Tibial artery (tissue), 4 donors: Measurements from ENCODE around the gene SHROOM3.

ENCODE experiments used
- DNase-seq, 2 donors: peaks; one replicate each; pipeline ENCODE4 v3.0.0-alpha.2; 2019
- H3K27ac ChIP-seq, 2 donors: fragments of 200-600 bp; sonication (generic) in 1 of 2; 1 replicate in 1 of 2; 2 replicates in 1 of 2; pipeline ENCODE4 v1.5.1; 2018 to 2019; ENCODE audit warnings: mild to moderate bottlenecking in 1 of 2
- H3K27me3 ChIP-seq, 2 donors: fragments of 200-600 bp; sonication (generic) in 1 of 2; one replicate each; pipeline versions ENCODE4 v1.5.1 to v1.6.0; 2016 to 2019
- H3K36me3 ChIP-seq, 3 donors: fragments of 200-600 bp; sonication (generic) in 2 of 3; one replicate each; pipeline ENCODE4 v1.5.1; 2016 to 2019; ENCODE audit warnings: mild to moderate bottlenecking in 2 of 3
- H3K4me1 ChIP-seq, 4 donors: fragments of 200-600 bp; sonication (generic) in 2 of 4; 1 replicate in 3 of 4; 2 replicates in 1 of 4; pipeline ENCODE4 v1.5.1; 2016 to 2019
- H3K4me3 ChIP-seq, 2 donors: fragments of 200-600 bp; sonication (generic) in 1 of 2; 1 replicate in 1 of 2; 2 replicates in 1 of 2; pipeline ENCODE4 v1.5.1; 2018 to 2019; ENCODE audit warnings: mild to moderate bottlenecking in 2 of 2
- H3K9me3 ChIP-seq, 3 donors: fragments of 200-600 bp; sonication (generic) in 1 of 3; one replicate each; pipeline ENCODE4 v1.5.1; 2016 to 2019
- CTCF ChIP-seq, 2 experiments: fragments of 200-600 bp in 1 of 2; fragments of 450-650 bp in 1 of 2; IDR thresholded peaks; one replicate each; pipeline ENCODE4 v1.5.1; 2017 to 2019; ENCODE audit warnings: antibody characterized with exemption in 2 of 2, mild to moderate bottlenecking in 1 of 2, moderate library complexity in 1 of 2
- intact Hi-C: fragments of 100-400 bp; cut with DNase I; formaldehyde crosslinking; loops from one replicate; pipeline ENCODE4 v1.15.0; 2023; ENCODE audit warnings: low total_unique reads

SHROOM3 gene

DNA sequence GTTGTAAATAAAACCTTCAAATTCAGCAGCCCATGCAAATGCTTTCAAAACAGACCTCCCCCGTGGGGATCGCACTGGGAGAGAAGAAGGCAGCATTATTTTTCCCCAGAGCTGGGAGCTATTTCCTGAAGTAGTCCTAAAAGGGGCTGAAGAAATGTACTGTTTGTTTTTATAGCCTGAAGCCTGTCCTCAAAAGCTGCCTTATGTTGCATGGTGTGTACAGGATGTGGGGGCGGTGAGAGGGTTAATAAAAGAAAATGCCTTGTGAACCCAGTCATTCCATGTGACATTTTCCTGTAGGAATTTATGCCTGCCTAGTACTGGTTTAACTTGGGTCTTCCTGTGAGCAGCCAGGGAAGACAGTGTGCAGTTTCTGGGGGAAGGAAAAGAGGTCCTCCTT, 318.8 kb downstream of the SHROOM3 start:
- peaks cover 0 to 79% (median 29%) of the 10 kb centered on the region in 4 donors for H3K4me1 ChIP-seq
- peaks cover 5 to 32% (median 16%) of the 10 kb centered on the region in 3 donors for H3K36me3 ChIP-seq
- no peak for DNase-seq
- peak overlapping the region; percentile 74 to 75 for H3K27ac ChIP-seq
- H3K9me3 ChIP-seq = no peaks in the 10 kb centered on the region
- TF ChIP-seq CTCF (IDR thresholded peaks at IDR 0.05) = no peak
- H3K27me3 ChIP-seq = no peaks in the 10 kb centered on the region
- intact Hi-C loops = loop anchor here (10.0 kb wide), 2 partner anchors 319 to 321 kb away; partner anchors contain the start of genes CCNI and SHROOM3
- H3K4me3 ChIP-seq = peak overlapping the region; percentile 19 to 38

- Histone ChIP-seq H3K4me3 (peak overlapping the region in 1 of 2 donors; percentile 38), H3K36me3 (peaks cover 5 to 33% (median 16%) of the 10 kb centered on the region in 3 donors), H3K27ac (peak overlapping the region; percentile 74 to 75), H3K9me3 (no peaks in the 10 kb centered on the region), H3K27me3 (no peaks in the 10 kb centered on the region), H3K4me1 (peaks cover 0 to 76% (median 28%) of the 10 kb centered on the region in 4 donors)
- DNase-seq = no peak
- intact Hi-C loops = loop anchor here (10.0 kb wide), 2 partner anchors 320 kb away; partner anchors contain the start of genes CCNI and SHROOM3
- no peak for TF ChIP-seq CTCF (IDR thresholded peaks at IDR 0.05)
These were observed 319.4 kb downstream of the SHROOM3 start for GRCh38 chr4:76754439-76754838.

DNA sequence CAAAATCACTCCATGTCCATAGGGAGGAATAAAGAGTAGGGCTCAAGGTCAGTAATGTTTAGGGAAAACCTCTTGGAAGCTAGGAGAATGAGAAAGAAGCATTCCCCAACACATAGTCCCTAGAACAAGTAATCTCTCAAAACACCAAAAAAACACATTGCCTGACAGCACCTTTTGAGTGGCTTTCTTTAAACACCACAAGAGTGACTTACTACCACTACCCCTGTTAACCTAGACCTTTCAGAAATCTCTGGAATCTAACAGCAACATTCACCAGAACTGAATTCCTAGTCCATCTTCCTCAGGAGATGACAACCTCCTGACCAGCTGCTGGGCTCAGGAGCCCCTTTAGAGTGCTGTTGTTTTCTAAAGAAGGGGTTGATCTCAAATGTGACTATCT, 320.7 kb downstream of the SHROOM3 start:
- TF ChIP-seq CTCF (IDR thresholded peaks at IDR 0.05) = no peak
- Histone ChIP-seq H3K4me1 (peaks cover 0 to 72% (median 28%) of the 10 kb centered on the region in 4 donors), H3K4me3 (no peak overlapping the region), H3K27ac (peak overlapping the region; percentile 74 to 75), H3K36me3 (peaks cover 12 to 46% (median 29%) of the 10 kb centered on the region in 3 donors), H3K9me3 (no peaks in the 10 kb centered on the region), H3K27me3 (no peaks in the 10 kb centered on the region)
- no peak for DNase-seq
- intact Hi-C loops = loop anchor here (10.0 kb wide), 2 partner anchors 319 to 321 kb away; partner anchors contain the start of genes CCNI and SHROOM3

DNA sequence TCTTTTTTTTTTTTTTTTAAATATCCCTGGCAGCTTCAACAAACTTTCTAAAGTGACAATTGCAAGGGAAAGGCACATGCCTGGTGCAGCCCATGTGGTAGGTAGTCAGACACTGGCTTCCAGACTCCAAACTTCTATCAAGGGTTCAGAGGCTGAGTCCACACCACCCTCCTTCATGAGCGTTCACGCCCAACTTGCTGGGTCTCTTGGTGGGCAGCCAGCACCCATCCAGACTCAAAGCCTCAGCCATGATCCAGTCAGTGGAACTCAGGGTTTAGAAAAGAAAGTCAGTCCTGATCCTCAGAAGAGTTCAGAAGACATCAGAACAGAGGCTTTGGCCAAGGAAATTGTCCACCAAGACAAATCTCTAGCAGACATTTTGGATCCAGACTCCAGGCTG, 321.4 kb downstream of the SHROOM3 start:
- H3K36me3 ChIP-seq = peaks cover 18 to 53% (median 35%) of the 10 kb centered on the region in 3 donors
- intact Hi-C loops = loop anchor here (10.0 kb wide), 2 partner anchors 318 to 322 kb away; partner anchors contain the start of genes CCNI and SHROOM3

GRCh38 chr4:76757418-76757939, 322.4 kb downstream of the SHROOM3 start:
- Histone ChIP-seq H3K4me3 (no peak overlapping the region), H3K27ac (peak overlapping the region; percentile 74 to 75), H3K36me3 (peaks cover 20 to 63% (median 39%) of the 10 kb centered on the region in 3 donors), H3K27me3 (no peaks in the 10 kb centered on the region), H3K4me1 (peaks cover 0 to 65% (median 28%) of the 10 kb centered on the region in 4 donors), H3K9me3 (no peaks in the 10 kb centered on the region)
- TF ChIP-seq CTCF (IDR thresholded peaks at IDR 0.05) = no peak
- intact Hi-C loops = loop anchor here (10.0 kb wide), 2 partner anchors 317 to 323 kb away; partner anchors contain the start of genes CCNI and SHROOM3
- peak in 1 of 2 donors; percentile 67 for DNase-seq

More for the DNA sequence above, 321.4 kb downstream of the SHROOM3 start:
- H3K4me3 ChIP-seq = no peak overlapping the region
- H3K4me1 ChIP-seq = peaks cover 0 to 67% (median 28%) of the 10 kb centered on the region in 4 donors
- H3K9me3 ChIP-seq = no peaks in the 10 kb centered on the region
- TF ChIP-seq CTCF (IDR thresholded peaks at IDR 0.05) = no peak
- no peak for DNase-seq
- H3K27ac ChIP-seq = peak overlapping the region; percentile 74 to 75
- no peaks in the 10 kb centered on the region for H3K27me3 ChIP-seq
